HepG2 (cell line): ENCODE data around the gene RIMS3.

ENCODE experiments used
- ARNT ChIP-seq: fragments of 450-650 bp; IDR thresholded peaks from 2 replicates; pipeline ENCODE4 v1.6.1; 2017
- FOXC1 ChIP-seq: sonication (generic); formaldehyde crosslinking; IDR thresholded peaks from 2 replicates; pipeline ENCODE4 v1.8.0; 2022; ENCODE audit warnings: mild to moderate bottlenecking, missing genetic modification reagents, borderline replicate concordance
- MEIS1 ChIP-seq: sonication (generic); formaldehyde crosslinking; IDR thresholded peaks from 2 replicates; pipeline ENCODE4 v1.9.0; 2021; ENCODE audit warnings: mild to moderate bottlenecking, missing genetic modification reagents, moderate library complexity, borderline replicate concordance
- U2AF1 ChIP-seq: fragments of 200-400 bp; formaldehyde crosslinking; optimal IDR thresholded peaks from 2 replicates; pipeline ENCODE3; 2017; ENCODE audit warnings: mild to moderate bottlenecking, low read depth, low read length
- TF ChIP-seq, protein P1 (sequence below): sonication (generic); formaldehyde crosslinking; IDR thresholded peaks from 2 replicates; pipeline ENCODE4 v1.9.0; 2021; ENCODE audit warnings: missing genetic modification reagents, borderline replicate concordance

DNA sequence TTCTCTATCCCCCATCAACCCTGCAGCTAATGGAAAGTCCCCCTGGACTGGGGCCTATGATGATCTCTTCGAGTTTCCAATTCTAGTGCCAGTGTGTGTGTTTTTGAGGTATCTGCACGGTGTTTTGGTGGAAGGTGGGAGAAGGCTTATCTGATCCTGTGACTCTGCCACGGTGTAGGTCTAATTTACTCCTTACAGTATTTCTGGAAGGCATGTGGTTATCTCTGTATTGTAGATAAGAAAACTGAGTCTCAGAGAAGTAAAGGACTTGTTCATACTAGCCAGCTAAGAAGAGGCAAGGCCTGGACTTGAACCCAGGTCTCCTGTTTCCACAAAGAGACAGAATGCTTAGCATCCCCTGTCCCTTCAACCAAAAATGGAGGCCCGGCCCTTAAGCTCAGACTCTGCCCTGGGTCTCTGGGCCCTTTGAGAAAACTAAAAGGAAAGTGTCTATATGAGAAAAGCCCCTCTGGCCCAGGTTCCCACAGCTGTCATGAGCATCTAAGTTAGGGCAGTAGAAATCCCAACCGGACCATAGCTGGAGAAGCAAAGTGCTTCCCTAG lies 20.3 kb downstream of the RIMS3 start:
- TF ChIP-seq MEIS1: no peak
- no peak for TF ChIP-seq FOXC1 (CRISPR knock-in tag)
- no peak for TF ChIP-seq U2AF1
- TF ChIP-seq, protein P1, sequence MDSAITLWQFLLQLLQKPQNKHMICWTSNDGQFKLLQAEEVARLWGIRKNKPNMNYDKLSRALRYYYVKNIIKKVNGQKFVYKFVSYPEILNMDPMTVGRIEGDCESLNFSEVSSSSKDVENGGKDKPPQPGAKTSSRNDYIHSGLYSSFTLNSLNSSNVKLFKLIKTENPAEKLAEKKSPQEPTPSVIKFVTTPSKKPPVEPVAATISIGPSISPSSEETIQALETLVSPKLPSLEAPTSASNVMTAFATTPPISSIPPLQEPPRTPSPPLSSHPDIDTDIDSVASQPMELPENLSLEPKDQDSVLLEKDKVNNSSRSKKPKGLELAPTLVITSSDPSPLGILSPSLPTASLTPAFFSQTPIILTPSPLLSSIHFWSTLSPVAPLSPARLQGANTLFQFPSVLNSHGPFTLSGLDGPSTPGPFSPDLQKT (CRISPR knock-in tag): no peak
- TF ChIP-seq ARNT: no peak
